IPS-11a (cell line): ENCODE data around the gene GNB2.
A peak's percentile ranks its signal among the peaks of the same experiment; 100 is the strongest.
"Not testable (repeated sequence)": the region's sequence is repeated elsewhere in the genome, so short reads cannot be mapped to it uniquely, and the experiment has no call there.

Experiments used
- H3K4me3 ChIP-seq: one replicate; pipeline ENCODE4 v1.5.1; 2013; ENCODE audit warnings: low read depth, low read length, control low read depth

GNB2 gene

DNA sequence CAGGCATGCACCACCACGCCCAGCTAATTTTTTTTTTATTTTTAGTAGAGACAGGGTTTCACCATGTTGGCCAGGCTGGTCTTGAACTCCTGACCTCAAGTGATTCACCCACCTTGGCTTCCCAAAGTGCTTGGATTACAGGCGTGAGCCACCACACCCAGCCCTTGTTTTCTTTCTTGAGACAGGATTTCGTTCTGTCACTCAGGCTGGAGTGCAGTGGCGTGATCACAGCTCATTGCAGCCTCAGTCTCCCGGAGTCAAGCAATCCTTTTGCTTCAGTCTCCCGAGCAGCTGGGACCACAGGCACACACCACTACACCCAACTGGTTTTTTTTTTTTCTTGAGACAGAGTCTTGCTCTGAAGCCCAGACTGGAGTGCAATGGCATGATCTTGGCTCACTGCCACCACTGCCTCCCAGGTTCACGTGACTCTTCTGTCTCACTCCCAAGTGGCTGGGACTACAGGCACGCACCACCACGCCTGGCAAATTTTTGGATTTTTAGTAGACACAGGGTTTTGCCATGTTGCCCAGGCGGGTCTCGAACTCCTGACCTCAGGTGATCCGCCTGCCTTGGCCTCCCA, 11.3 kb upstream of the GNB2 start:
- not testable (repeated sequence) for H3K4me3 ChIP-seq

- no peak overlapping the region for H3K4me3 ChIP-seq
These were observed 8.3 kb upstream of the GNB2 start for GRCh38 chr7:100665168-100665726.

DNA sequence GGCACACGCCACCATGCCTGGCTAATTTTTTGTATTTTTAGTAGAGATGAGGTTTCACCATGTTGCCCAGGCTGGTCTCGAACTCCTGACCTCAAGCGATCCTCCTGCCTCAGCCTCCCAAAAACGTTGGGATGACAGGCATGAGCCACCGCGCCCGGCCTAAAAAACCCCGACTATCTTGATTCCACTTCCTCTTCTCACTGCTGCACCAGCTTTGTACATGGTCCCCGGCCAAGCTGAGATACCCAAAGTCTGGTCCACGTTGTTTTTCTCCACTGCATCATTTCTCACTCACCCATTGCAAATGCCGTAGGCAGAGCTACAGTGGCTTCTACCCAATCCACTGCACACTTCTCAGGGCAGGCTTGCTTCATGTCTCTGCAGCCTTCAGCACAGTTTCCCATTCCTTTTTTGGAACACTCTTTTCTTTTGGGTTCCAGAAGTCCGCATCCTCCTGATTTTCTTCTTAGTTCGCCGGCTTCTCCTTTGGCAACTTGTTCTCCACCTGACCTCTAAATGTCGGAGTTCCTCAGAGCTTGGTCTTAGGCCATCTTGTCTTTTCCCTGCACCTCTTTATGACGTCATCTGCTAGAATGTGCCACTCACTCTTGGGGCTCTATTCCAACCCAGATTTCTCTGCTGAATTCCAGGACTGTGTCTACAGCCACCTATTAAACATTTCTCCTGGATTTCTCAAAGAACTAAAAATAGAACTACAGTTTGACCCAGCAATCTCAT, 6.0 kb upstream of the GNB2 start:
- H3K4me3 ChIP-seq = no peak overlapping the region

GRCh38 chr7:100668069-100668449, 5.5 kb upstream of the GNB2 start:
- no peak overlapping the region for H3K4me3 ChIP-seq

DNA sequence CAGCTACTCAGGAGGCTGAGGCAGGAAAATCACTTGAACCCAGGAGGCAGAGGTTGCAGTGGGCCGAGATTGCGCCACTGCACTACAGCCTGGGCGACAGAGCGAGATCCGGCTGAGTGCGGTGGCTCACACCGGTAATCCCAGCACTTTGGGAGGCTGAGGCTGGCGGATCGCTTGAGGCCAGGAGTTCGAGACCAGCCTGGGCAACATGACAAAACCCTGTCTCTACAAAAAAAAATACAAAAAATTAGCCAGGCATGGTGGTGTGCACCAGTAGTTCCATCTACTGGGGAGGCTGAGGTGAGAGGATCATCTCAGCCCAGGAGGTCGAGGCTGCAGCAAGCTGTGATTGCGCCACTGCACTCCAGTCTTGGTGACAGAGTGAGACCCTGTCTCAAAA, 4.4 kb upstream of the GNB2 start:
- not testable (repeated sequence) for H3K4me3 ChIP-seq

DNA sequence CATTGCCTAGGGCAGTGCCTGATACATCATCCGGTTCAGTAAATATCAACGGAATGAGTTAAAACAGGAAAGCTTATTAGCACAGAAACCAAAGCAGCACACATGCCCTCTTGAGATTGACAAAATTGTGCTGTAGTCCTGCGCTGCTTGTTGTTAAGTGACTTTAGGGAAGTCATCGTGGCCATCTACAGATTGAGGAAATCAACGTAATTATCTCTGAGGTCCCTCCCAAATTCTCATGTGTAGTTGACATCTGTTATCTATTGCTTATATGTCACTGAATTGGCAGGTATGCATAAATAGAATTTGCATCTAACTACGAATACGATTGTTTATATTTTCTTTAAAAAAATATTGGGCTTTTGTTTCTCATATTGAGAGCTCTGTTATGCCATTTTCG, 3.5 kb upstream of the GNB2 start:
- H3K4me3 ChIP-seq = no peak overlapping the region

GRCh38 chr7:100671353-100672327, 1.9 kb upstream of the GNB2 start:
- H3K4me3 ChIP-seq = no peak overlapping the region

DNA sequence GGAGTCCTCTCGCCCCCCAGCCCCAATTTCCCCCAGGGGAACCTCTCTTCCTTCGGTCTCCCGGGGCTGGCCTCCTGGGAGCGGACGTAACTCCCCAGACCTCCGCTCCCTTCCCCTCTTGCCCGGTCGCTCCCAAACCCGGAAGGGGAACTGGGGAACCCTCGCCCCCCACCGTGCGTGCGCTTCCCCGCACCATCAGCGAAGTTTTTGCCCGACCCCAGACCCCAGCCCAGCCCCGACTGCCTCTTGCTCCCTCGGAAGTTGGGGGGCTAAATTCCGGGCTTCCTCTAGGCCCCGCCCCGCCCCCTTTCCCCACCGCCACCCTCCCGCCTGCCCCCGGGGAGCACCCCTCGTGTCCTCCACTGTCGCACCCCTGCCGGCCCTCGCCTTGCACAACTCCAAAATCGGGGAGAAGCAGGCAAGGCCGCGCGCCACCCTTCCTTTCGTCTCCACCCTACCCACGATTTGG, 436 bp downstream of the GNB2 start:
- H3K4me3 ChIP-seq = peak overlapping the region; percentile 78

GRCh38 chr7:100674411-100675104, 1.0 kb downstream of the GNB2 start:
- peak overlapping the region; percentile 78 for H3K4me3 ChIP-seq

GRCh38 chr7:100675105-100675451, 1.5 kb downstream of the GNB2 start:
- H3K4me3 ChIP-seq = peak overlapping the region; percentile 78

DNA sequence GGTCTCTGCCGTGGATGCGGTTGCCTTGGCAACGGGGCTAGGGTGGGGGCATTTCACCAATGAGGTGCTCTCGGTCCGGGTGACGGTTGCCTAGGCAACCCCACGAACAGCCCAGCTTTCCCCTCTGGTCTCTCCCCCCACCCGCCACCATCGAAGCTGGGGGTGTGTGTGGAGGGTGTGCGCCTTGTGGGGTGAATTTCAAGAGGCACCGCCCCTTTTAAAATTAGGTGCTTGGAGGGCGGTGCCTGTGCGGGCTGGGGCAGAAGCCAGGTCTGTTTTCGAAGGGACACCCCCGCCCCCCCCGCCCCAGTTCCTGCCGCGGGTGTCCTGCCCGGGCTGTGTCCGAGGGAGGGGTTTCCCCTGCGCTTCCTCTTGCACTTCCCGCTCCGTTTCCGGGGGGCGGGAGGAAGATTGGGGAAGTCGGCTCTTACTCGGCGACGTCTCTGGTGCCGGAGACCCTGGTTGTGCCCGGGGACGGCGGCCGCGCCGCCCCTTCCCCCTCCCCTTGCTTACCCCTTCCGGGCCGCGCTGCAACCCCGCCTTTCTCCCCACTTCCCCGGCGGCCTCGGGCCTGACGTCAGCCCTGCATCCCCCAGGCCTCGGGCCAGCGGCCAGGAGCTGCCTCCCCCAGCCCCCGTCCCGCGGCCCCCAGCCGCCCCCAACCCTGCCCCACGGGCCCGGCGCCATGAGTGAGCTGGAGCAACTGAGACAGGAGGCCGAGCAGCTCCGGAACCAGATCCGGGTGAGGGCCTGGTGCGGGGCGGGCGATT, 2.2 kb downstream of the GNB2 start:
- peak overlapping the region; percentile 27 for H3K4me3 ChIP-seq

DNA sequence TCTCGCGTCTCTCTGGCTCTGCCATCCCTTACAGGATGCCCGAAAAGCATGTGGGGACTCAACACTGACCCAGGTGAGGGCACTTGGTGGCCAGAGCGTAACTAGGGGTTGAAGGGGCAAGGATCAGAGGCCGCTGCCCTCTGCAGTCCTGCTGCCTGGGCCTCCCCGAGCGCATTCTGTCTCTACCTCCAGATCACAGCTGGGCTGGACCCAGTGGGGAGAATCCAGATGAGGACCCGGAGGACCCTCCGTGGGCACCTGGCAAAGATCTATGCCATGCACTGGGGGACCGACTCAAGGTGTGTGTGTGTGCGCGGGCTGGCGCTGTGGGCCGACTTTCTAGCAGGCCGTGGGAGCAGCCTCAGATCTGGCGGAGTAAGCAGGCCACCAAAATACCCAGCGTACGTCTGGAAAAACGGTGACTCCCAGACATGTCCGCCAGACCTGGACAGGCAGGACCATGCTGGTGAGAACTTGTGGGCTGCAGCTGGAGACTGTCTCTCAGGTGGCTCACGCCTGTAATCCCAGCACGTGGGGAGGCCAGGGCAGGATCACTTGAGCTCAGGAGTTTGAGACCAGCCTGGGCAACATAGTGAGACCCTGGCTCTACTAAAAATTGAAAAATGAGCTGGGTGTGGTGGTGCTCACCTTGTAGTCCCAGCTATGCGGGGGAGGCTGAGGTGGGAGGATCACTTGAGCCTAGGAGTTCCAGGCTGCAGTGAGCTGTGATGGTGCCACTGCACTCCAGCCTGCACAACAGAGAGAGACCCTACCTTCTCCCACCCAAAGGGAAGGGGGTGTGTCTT, 3.2 kb downstream of the GNB2 start:
- H3K4me3 ChIP-seq = peak overlapping the region; percentile 8

DNA sequence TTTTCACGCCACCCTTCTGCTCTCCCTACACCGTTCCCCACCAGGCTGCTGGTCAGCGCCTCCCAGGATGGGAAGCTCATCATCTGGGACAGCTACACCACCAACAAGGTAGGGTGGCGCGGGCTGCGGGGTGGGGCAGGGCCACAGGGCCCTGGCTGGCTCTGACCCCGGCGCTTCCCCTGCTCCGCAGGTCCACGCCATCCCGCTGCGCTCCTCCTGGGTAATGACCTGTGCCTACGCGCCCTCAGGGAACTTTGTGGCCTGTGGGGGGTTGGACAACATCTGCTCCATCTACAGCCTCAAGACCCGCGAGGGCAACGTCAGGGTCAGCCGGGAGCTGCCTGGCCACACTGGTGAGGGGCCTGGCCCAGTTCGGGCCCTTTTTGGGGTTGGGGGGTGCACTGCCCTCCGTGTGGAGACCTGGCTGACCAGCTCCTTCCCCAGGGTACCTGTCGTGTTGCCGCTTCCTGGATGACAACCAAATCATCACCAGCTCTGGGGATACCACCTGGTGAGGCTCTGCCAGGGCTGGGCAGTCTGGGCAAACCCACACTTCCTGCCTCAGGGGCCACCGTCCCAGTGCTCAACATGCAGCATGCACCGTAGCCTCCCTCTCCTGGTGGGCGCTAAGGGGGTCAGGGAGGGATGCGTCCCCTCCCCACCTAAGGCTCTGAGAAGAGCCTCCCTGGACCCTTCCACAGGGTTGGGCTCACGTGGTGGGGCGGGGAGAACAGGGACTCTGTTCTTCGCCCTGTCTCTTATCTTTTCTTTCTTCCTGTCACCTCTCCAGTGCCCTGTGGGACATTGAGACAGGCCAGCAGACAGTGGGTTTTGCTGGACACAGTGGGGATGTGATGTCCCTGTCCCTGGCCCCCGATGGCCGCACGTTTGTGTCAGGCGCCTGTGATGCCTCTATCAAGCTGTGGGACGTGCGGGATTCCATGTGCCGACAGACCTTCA, 4.0 kb downstream of the GNB2 start:
- H3K4me3 ChIP-seq = no peak overlapping the region

- no peak overlapping the region for H3K4me3 ChIP-seq
These were observed 4.9 kb downstream of the GNB2 start for GRCh38 chr7:100678291-100678984.

DNA sequence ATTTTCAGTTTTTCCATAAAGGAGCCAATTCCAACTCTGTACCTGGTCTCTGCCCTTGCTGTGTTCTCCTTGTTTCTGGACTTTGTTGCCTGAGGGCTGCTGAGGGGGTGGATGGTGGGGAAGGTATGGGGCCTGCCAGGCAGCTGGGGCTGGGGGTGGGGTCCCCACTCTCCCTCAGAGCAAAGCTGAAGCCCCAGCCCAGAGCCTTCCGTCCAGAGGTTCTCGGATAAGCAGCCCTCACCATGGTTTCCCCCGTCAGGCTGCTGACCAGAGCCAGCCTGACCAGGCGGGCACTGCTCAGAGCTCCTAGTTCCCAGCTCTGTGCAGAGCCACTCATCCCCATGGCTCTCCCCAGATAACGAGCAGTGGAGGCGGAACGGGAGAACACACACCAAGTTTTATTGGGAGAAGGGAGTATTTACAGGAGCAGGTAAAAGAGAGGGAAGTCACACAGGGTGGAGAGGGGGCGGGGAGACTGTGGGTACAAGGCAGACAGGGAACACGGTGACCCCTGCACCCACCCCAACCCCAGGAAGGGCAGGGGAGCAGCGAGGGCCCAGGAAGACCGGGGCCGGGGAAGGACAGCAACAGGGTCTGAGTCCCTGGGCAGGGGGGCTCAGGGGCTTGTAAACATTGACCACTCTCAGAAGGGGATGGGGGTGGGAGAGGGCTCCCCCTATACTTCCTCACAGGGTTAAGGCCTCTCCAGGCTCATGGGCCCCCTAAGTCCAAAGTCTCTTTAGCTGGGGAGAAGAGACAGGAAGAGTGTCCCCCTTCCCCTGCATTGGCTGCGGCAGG, 5.8 kb downstream of the GNB2 start:
- H3K4me3 ChIP-seq = no peak overlapping the region

GRCh38 chr7:100679927-100680575, 6.5 kb downstream of the GNB2 start:
- no peak overlapping the region for H3K4me3 ChIP-seq
